ENCODE results near the gene NR1I3. TPM values are rescaled to one million over a fixed set of nuclear protein-coding genes. Genes with fewer than 3 reads are reported as not detected.
"Not testable (repeated sequence)": the region's sequence is repeated elsewhere in the genome, so short reads cannot be mapped to it uniquely, and the experiment has no call there.

The NR1I3 gene
- total RNA-seq, 1 experiment from 2014 or later, result not detected

DNA sequence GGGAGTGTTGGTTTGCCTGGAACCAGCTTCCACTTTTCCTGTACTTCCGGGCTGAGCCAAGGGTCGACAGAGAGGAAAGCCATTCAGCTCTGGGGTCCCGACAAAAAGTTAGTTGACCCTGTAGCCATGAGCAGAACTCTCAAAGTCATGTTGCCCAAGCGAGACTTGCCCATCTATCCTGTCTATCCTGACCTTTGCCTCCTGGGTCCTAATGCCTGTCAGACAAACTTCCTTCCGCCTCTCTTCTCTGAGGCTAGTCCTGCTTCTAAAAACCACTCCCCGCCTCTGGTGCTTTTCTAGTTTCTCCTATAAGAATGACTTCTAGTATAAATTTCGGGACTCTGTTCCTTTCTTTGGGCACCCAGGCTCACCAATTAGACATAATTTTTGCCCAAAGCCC is 12.8 kb upstream of the NR1I3 start:
- H4K5ac ChIP-seq (ENCODE audit: insufficient read length, low read depth, low read length), result no peak overlapping the region
- H2BK120ac ChIP-seq (ENCODE audit: low read depth, low read length, poor library complexity, severe bottlenecking), result no peak overlapping the region
- no peaks in the 10 kb centered on the region for H3K27me3 ChIP-seq (ENCODE audit: insufficient read depth, low read length)
- DNase-seq, result no peak
- H3K9me3 ChIP-seq (ENCODE audit: control insufficient read depth, low read depth, low read length), result no peaks in the 10 kb centered on the region
- H2BK20ac ChIP-seq (ENCODE audit: low read depth, low read length, poor library complexity, severe bottlenecking), result no peak overlapping the region
- H4K91ac ChIP-seq (ENCODE audit: insufficient read length, low read depth, low read length), result no peak overlapping the region
- no CpG with 5 or more reads among the region's 7 CpGs for WGBS (ENCODE audit: extremely low coverage, insufficient read length, low lambda C conversion rate)
- no peaks in the 10 kb centered on the region for H3K23me2 ChIP-seq (ENCODE audit: insufficient read length, low read depth, low read length, poor library complexity, severe bottlenecking)
- peaks cover 0 to 5% of the 10 kb centered on the region in 2 experiments; a peak in 3 of 4 replicates for H3K4me1 Mint-ChIP-seq
- no peak overlapping the region for H2BK12ac ChIP-seq (ENCODE audit: insufficient read length, low read depth, low read length)
- H3K79me2 ChIP-seq (ENCODE audit: insufficient read depth, low read length), result no peaks in the 10 kb centered on the region
- no peak overlapping the region for H3K4me2 ChIP-seq (ENCODE audit: insufficient read depth, insufficient read length, low read length)
- H3K56ac ChIP-seq (ENCODE audit: insufficient read length, low read depth, low read length), result no peak overlapping the region
- no peaks in the 10 kb centered on the region for H3K79me1 ChIP-seq (ENCODE audit: insufficient read depth, low read depth, low read length, poor library complexity, severe bottlenecking)
- peaks cover 16% of the 10 kb centered on the region for H3K27me3 Mint-ChIP-seq (ENCODE audit: low read depth)
- no peak overlapping the region for H2AFZ ChIP-seq (ENCODE audit: low read length)
- H3T11ph ChIP-seq (ENCODE audit: low read length), result no peak overlapping the region
- H3K36me3 Mint-ChIP-seq (ENCODE audit: insufficient read depth in 1 of 3, low read depth in 3 of 3), result peaks cover 0 to 5% (median 4%) of the 10 kb centered on the region in 3 experiments; a peak in 2 of 7 replicates
- H2AK5ac ChIP-seq (ENCODE audit: insufficient read length, low read length), result no peak overlapping the region
- H3K27ac ChIP-seq (ENCODE audit: insufficient read length, low read depth, low read length), result no peak overlapping the region
- H3K4ac ChIP-seq (ENCODE audit: low read depth, low read length), result no peak overlapping the region
- H4K8ac ChIP-seq (replicated peaks; ENCODE audit: insufficient read length, low read depth, low read length), result no peak overlapping the region
- H3K9me3 Mint-ChIP-seq, result peaks cover 7 to 8% of the 10 kb centered on the region in 2 experiments; a peak in 4 of 5 replicates
- H3K23ac ChIP-seq (ENCODE audit: insufficient read length, low read depth, low read length), result no peak overlapping the region
- no peak overlapping the region for H2BK15ac ChIP-seq (ENCODE audit: low read depth, low read length)
- H3K18ac ChIP-seq (ENCODE audit: insufficient read length, low read depth, low read length), result no peak overlapping the region
- no peak overlapping the region for H3K9ac ChIP-seq (ENCODE audit: extremely low read depth, insufficient read length, low read length)
- no peak for TF ChIP-seq CTCF (conservative IDR thresholded peaks at IDR 0.05)
- H3K14ac ChIP-seq (ENCODE audit: insufficient read depth, low read length), result no peak overlapping the region
- no peaks in the 10 kb centered on the region for H4K20me1 ChIP-seq (ENCODE audit: control insufficient read depth, insufficient read depth, insufficient read length)
- no peaks in the 10 kb centered on the region for H3K4me1 ChIP-seq (ENCODE audit: insufficient read depth, low read length)
- no peak overlapping the region for H3K27ac Mint-ChIP-seq
- no peak overlapping the region for H3K4me3 Mint-ChIP-seq
- no peak overlapping the region for H2BK5ac ChIP-seq (ENCODE audit: insufficient read length, low read length)

DNA sequence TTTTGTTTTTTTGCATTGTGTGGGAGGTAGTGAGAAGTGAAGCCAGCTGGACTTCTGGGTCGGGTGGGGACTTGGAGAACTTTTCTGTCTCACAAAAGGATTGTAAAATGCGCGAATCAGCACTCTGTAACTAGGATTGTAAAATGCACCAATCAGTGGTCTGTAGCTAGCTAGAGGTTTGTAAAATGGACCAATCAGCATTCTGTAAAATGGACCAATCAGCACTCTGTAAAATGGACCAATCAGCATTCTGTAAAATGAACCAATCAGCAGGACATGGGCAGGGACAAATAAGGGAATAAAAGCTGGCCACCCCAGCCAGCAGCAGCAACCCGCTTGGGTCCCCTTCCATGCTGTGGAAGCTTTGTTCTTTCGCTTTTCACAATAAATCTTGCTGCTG is 12.1 kb upstream of the NR1I3 start:
- not testable (repeated sequence) for H2BK120ac ChIP-seq (ENCODE audit: low read depth, low read length, poor library complexity, severe bottlenecking); H3K4me1 ChIP-seq (ENCODE audit: insufficient read depth, low read length); H3K27ac ChIP-seq (ENCODE audit: insufficient read length, low read depth, low read length); H3K4me2 ChIP-seq (ENCODE audit: insufficient read depth, insufficient read length, low read length); H3T11ph ChIP-seq (ENCODE audit: low read length); H4K8ac ChIP-seq (replicated peaks; ENCODE audit: insufficient read length, low read depth, low read length); H4K5ac ChIP-seq (ENCODE audit: insufficient read length, low read depth, low read length); H2BK15ac ChIP-seq (ENCODE audit: low read depth, low read length); H3K27ac Mint-ChIP-seq; H3K18ac ChIP-seq (ENCODE audit: insufficient read length, low read depth, low read length); H3K79me2 ChIP-seq (ENCODE audit: insufficient read depth, low read length); DNase-seq; H3K4ac ChIP-seq (ENCODE audit: low read depth, low read length); H2AK5ac ChIP-seq (ENCODE audit: insufficient read length, low read length); H3K4me1 Mint-ChIP-seq; H3K79me1 ChIP-seq (ENCODE audit: insufficient read depth, low read depth, low read length, poor library complexity, severe bottlenecking); H4K20me1 ChIP-seq (ENCODE audit: control insufficient read depth, insufficient read depth, insufficient read length); H3K9ac ChIP-seq (ENCODE audit: extremely low read depth, insufficient read length, low read length); H3K36me3 Mint-ChIP-seq (ENCODE audit: insufficient read depth in 1 of 3, low read depth in 3 of 3); H3K14ac ChIP-seq (ENCODE audit: insufficient read depth, low read length); H2BK5ac ChIP-seq (ENCODE audit: insufficient read length, low read length); H2AFZ ChIP-seq (ENCODE audit: low read length); H2BK12ac ChIP-seq (ENCODE audit: insufficient read length, low read depth, low read length); H3K9me3 Mint-ChIP-seq; H3K56ac ChIP-seq (ENCODE audit: insufficient read length, low read depth, low read length); H3K9me3 ChIP-seq (ENCODE audit: control insufficient read depth, low read depth, low read length); H3K23ac ChIP-seq (ENCODE audit: insufficient read length, low read depth, low read length); H4K91ac ChIP-seq (ENCODE audit: insufficient read length, low read depth, low read length); H3K4me3 Mint-ChIP-seq; H3K23me2 ChIP-seq (ENCODE audit: insufficient read length, low read depth, low read length, poor library complexity, severe bottlenecking); H3K27me3 ChIP-seq (ENCODE audit: insufficient read depth, low read length); H2BK20ac ChIP-seq (ENCODE audit: low read depth, low read length, poor library complexity, severe bottlenecking)
- no CpG with 5 or more reads among the region's 5 CpGs for WGBS (ENCODE audit: extremely low coverage, insufficient read length, low lambda C conversion rate)
- H3K27me3 Mint-ChIP-seq (ENCODE audit: low read depth), result peaks cover 10% of the 10 kb centered on the region; the same call in 1 of the 2 replicates

Measured in H9 (cell line).